ENCODE data around the gene PRF1.

The PRF1 gene

DNA sequence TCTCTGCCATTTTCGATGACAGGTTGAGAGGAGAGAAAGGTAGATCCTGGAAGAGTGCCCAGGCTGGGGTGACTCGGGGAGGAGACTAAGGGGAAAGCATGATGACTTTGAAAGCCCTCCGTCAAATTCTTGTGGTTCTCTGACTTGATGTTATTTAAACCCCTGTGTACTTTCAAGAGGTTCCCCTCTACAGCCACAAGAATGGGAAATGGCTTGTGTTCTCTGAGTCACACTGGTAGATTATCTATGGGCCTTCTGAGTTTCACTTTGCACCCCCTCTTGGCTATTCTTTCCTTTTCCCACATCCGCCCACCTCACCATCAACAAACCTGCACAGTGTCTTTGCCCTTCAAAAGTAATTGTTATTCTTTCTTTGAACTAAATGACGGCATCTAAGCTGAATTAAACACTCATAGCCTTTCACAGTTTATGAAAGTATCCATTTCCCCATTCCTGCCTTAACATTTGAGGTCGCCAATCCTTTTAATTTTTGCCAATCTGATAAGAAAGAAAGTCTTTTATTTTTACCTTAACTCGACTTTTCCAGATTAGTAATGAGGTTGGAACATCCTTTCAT lies 24.1 kb downstream of the PRF1 start:
- H3K4me1 ChIP-seq (ENCODE audit: low read length): peaks cover 38% of the 10 kb centered on the region
- H3K9ac ChIP-seq (ENCODE audit: low read length): no peak overlapping the region
- H3K9me3 ChIP-seq (ENCODE audit: insufficient read depth, low read length): no peaks in the 10 kb centered on the region; the same call in 1 of the 2 replicates
- 0 out of 2 replicates have a peak overlapping the region, but pooled peaks have one; percentile 24 for H3K4me3 ChIP-seq (ENCODE audit: low read length)
- peak overlapping the region; percentile 44 for H3K4me2 ChIP-seq (ENCODE audit: low read length)
- TF ChIP-seq EZH2phosphoT487 (IDR thresholded peaks at IDR 0.05; ENCODE audit: low read depth): no peak
- TF ChIP-seq CTCF (IDR thresholded peaks at IDR 0.05; ENCODE audit: low read depth, low read length): no peak
- H4K20me1 ChIP-seq (ENCODE audit: insufficient read depth, low read length): no peaks in the 10 kb centered on the region
- no peak overlapping the region for H3K27ac ChIP-seq (ENCODE audit: low read length)
- H3K79me2 ChIP-seq (ENCODE audit: low read length): no peaks in the 10 kb centered on the region
- no peaks in the 10 kb centered on the region for H3K36me3 ChIP-seq (replicated peaks; ENCODE audit: low read depth, low read length)
- no peaks in the 10 kb centered on the region for H3K27me3 ChIP-seq (ENCODE audit: low read depth, low read length)
- H2AFZ ChIP-seq (ENCODE audit: low read depth, low read length): no peak overlapping the region

GRCh38 chr10:70576803-70577517 lies 25.6 kb downstream of the PRF1 start:
- H3K9me3 ChIP-seq (ENCODE audit: insufficient read depth, low read length): no peaks in the 10 kb centered on the region; the same call in 1 of the 2 replicates
- no peak overlapping the region for H3K4me3 ChIP-seq (ENCODE audit: low read length)
- TF ChIP-seq CTCF (IDR thresholded peaks at IDR 0.05; ENCODE audit: low read depth, low read length) (no peak), EZH2phosphoT487 (IDR thresholded peaks at IDR 0.05; ENCODE audit: low read depth) (no peak)
- no peaks in the 10 kb centered on the region for H4K20me1 ChIP-seq (ENCODE audit: insufficient read depth, low read length)
- peak overlapping the region; percentile 20 for H3K4me2 ChIP-seq (ENCODE audit: low read length)
- H3K79me2 ChIP-seq (ENCODE audit: low read length): no peaks in the 10 kb centered on the region
- H2AFZ ChIP-seq (ENCODE audit: low read depth, low read length): no peak overlapping the region
- no peaks in the 10 kb centered on the region for H3K36me3 ChIP-seq (replicated peaks; ENCODE audit: low read depth, low read length)
- peaks cover 38% of the 10 kb centered on the region for H3K4me1 ChIP-seq (ENCODE audit: low read length)
- no peaks in the 10 kb centered on the region for H3K27me3 ChIP-seq (ENCODE audit: low read depth, low read length)
- no peak overlapping the region for H3K9ac ChIP-seq (ENCODE audit: low read length)
- no peak overlapping the region for H3K27ac ChIP-seq (ENCODE audit: low read length)

- Histone ChIP-seq H3K4me3 (ENCODE audit: low read length) (no peak overlapping the region), H3K4me1 (ENCODE audit: low read length) (peaks cover 38% of the 10 kb centered on the region), H3K9me3 (ENCODE audit: insufficient read depth, low read length) (no peaks in the 10 kb centered on the region; the same call in 1 of the 2 replicates), H4K20me1 (ENCODE audit: insufficient read depth, low read length) (no peaks in the 10 kb centered on the region), H3K27me3 (ENCODE audit: low read depth, low read length) (no peaks in the 10 kb centered on the region), H3K79me2 (ENCODE audit: low read length) (no peaks in the 10 kb centered on the region), H3K36me3 (replicated peaks; ENCODE audit: low read depth, low read length) (no peaks in the 10 kb centered on the region), H2AFZ (ENCODE audit: low read depth, low read length) (no peak overlapping the region), H3K9ac (ENCODE audit: low read length) (no peak overlapping the region), H3K4me2 (ENCODE audit: low read length) (peak overlapping the region; percentile 20), H3K27ac (ENCODE audit: low read length) (no peak overlapping the region)
- TF ChIP-seq EZH2phosphoT487 (IDR thresholded peaks at IDR 0.05; ENCODE audit: low read depth) (no peak), CTCF (IDR thresholded peaks at IDR 0.05; ENCODE audit: low read depth, low read length) (no peak)
Measured at GRCh38 chr10:70575874-70576802, 26.4 kb downstream of the PRF1 start.

DNA sequence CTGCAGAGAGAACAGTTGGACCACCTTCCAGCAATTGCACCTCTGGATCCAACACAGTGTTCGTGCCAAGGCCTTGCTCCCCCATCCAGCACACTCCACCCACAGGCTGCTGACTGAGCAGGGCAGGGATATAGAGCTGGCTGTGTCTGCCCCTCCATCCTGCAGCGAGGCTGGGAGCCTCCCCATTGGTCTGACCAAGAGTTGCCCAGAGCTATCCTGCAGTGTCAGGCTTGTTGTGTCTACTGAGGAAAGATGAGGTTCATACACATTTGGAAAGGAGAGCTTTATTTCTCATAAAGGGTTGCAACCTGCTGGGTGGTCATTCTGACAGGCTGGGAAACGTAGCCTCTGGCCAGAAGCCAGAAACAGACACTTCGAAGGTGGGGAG lies 27.1 kb downstream of the PRF1 start:
- Histone ChIP-seq H2AFZ (ENCODE audit: low read depth, low read length) (no peak overlapping the region), H4K20me1 (ENCODE audit: insufficient read depth, low read length) (no peaks in the 10 kb centered on the region), H3K9me3 (ENCODE audit: insufficient read depth, low read length) (no peaks in the 10 kb centered on the region; the same call in 1 of the 2 replicates), H3K27me3 (ENCODE audit: low read depth, low read length) (no peaks in the 10 kb centered on the region), H3K9ac (ENCODE audit: low read length) (no peak overlapping the region), H3K4me3 (ENCODE audit: low read length) (no peak overlapping the region), H3K79me2 (ENCODE audit: low read length) (no peaks in the 10 kb centered on the region), H3K36me3 (replicated peaks; ENCODE audit: low read depth, low read length) (no peaks in the 10 kb centered on the region), H3K27ac (ENCODE audit: low read length) (no peak overlapping the region), H3K4me1 (ENCODE audit: low read length) (peaks cover 38% of the 10 kb centered on the region), H3K4me2 (ENCODE audit: low read length) (no peak overlapping the region)
- TF ChIP-seq EZH2phosphoT487 (IDR thresholded peaks at IDR 0.05; ENCODE audit: low read depth): no peak
- no peak for TF ChIP-seq CTCF (IDR thresholded peaks at IDR 0.05; ENCODE audit: low read depth, low read length)
